ENCODE data around the gene WWOX.

The WWOX gene

DNA sequence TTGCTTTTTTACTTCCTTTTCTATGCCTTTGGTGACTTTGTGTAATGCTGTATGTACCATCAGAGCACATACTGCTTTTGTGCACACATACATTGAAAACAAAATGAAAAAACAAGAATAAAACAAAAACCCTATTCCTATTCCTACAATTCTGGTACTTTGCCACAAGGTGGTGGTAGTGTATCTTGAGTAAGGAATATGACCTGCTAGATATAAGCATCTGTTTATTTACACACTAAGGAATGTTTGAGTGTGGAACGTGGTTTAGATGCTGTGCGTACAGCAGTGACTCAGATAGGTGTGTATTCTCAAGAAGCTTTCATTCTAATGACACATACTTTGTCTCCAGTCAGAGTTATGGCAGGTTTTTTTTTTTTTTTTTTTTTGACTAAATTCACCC is 606.2 kb downstream of the WWOX start:
- peak; percentile 61 for DNase-seq

DNA sequence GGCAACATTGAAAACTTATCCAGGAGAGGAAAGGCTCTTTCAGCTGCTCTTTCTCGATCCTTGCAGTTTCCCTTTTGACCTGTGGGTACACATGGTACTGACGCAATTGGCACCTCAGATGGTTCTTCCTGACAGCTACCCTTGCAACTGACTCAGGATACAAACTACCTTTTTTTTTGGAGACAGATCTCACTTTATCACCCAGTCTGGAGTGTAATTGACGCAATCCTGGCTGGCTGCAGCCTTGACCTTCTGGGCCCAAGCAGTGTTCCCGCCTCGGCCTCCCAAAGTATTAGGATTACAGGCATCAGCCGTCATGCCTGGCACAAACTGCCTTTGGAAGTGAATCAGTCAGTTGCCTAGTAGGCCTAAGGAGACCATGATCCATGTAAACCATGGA is 607.2 kb downstream of the WWOX start:
- no peak for DNase-seq

DNA sequence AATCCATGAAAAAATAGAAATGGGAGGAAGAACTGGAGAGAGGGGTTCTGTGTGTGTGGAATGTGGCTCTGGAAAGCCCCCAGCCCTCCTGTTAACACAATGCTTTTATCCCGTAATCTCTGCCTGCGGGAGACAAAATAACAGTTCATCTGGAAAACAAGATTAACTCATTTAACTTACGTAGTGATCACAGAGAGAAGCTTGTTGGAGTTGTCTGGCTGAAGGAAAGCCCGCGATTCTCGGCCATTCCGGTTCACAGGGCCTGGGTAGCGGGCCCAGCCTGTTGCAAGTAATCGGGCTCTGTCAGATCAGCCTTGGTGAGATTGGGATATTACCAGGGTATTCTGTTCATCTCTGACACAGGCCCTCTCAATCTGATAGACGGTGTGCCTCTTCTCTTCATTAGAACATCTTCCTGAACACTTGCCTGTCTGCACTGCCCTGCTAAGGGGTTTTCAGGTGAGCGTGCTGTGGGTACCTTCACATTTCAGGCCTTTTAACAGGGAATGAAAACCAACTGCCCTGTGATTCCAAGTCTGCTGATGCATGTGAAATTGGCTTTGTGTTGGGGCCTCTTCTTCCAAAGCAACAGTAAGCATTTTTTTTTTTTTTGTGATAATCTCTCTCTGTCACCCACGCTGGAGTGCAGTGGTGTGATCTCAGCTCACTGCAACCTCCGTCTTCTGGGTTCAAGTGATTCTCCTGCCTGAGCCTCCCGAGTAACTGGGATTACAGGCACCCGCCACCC is 609.9 kb downstream of the WWOX start:
- DNase-seq = no peak

DNA sequence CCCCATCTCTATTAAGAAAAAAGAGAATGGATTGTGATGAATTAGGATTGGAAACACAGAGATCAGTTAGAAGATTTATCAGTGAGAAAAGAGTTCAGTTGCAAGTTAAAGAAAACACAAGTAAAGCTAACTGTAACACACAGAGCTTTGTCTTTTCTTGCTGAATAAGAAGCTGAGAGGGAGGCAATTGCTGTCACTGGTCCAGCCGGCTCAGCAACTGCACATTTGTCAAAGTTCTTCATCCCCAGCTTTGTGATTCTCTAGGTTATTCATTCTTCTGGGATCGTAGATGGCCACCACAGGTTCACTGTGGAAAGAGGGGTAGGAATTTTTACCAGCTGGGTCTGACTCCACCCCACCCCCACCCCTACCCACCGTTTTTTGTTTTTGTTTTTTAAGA is 615.7 kb downstream of the WWOX start:
- DNase-seq = no peak

DNA sequence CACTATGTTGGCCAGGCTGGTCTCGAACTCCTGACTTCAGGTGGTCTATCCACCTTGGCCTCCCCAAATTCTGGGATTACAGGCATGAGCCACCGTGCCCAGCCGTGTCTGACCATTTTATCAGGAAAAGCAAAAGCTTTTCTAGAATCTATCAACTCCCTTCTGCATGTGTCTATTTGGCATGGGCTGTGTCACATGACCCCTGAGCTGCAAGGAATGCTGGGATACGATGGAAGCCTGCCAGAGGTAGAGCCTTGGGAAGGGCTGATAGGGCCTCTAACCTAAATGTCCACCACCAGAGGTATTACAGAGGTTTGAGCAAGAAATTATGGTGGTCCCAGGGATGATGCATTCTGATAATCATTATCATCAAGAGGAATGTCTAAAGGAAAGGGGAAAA is 616.2 kb downstream of the WWOX start:
- DNase-seq = no peak

DNA sequence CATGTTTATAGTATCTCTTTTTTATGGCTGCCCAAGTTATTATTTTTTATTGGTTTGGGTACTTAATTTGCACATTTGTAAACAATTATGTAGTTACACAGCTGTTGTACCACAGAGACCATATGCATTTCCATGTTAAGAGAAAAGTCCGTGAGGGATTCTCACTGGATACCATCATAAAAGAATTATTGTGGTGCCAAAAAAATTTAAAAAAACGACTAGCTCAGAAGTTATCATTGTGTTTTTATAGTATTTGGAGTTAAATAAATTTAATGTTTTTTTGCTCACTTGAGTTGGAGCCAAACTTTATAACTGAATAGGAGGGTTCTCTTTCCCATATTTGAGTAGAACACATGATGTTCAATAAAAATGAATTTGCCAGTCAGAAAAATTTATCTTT is 618.7 kb downstream of the WWOX start:
- no peak for DNase-seq

DNA sequence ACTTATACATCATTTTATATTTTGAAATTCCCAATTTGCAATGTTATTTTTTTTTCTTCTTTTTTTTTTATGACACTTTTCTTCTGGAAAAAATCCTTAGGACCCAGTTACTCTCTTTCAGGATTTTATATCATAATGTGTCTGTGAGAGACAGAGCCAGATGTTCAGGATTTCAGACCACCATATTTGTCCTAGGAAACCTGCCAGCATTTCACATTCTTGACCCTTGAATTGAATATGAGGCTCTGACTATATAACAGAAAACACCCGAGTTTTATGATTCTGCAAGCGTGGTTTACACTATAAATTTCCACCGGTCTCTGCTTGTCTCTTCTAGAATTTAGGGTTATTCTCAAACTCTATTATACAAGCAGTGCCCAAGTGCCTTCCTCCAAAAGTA is 621.0 kb downstream of the WWOX start:
- no peak for DNase-seq

DNA sequence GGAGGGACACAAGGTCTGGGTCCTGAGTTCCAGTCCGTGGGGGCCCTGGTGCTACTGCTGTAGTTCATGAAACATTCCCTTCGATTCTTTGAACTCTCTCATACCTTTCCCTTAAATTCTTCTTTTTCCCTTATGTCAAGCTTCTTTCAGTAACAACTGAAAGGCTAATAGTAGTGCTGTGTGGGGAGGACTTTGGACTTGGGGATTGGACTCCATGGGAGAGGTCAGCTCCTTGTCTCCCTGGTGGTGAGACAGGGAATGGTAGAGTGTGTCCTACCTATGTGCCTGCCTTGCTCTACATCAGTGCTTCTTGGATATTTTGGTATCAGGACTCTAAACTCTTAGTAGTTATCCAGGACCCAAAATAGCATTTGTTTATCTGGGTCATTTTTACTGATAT is 628.1 kb downstream of the WWOX start:
- DNase-seq = no peak

DNA sequence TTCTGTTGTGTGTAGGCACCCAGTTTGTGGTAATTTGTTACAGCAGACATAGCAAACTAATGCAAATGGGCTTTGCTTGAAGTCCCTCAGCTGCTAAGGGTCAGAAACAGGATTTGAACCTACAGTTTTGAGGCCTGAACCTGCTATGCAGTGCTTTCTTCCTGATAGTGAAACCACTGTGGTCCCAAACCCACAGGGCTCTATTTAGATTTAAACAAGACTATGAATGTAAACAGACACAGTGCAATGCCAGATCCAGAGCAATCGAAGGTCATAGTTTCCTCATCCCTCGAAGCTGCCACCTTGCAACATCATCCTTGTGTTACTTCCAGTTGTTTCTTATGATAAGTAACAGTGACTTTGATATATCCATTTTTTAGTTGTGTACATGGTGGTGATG is 630.2 kb downstream of the WWOX start:
- DNase-seq = no peak

DNA sequence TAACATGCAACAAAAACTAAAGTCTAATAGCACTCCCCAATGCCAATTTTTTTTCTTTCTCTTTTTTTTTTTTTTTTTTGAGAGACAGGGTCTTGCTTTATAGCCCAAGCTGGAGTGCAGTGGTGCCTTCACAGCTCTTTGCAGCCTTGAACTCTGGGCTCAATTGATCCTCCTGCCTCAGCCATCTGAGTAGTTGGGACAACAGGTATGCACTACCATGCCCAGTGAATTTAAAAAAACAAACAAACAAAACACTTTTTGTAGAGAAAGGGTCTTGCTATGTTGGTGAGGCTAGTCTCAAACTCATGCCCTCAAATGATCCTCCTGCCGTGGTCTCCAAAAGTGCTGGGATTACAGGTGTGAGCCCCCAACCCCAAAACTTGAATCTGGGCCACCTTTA is 632.3 kb downstream of the WWOX start:
- DNase-seq = no peak

DNA sequence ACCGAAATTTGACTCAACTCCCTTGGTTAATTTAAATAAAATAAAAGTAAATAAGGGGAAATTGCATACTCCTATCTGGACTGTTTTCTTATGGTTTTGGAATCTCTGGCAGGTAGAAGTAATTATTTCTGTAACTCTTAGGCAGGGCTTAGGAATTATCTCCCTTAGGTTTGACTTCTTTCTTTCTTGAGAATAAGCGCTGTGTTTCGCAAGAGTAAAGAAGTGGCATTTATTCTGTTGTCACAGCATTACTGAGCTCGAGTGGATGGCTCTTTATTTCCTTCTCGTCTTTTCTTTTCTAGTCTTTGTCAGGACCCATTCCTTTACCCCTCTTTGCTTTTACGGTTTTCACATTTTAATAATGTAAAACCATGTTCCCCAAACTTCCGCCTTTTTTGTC is 633.2 kb downstream of the WWOX start:
- DNase-seq = no peak

DNA sequence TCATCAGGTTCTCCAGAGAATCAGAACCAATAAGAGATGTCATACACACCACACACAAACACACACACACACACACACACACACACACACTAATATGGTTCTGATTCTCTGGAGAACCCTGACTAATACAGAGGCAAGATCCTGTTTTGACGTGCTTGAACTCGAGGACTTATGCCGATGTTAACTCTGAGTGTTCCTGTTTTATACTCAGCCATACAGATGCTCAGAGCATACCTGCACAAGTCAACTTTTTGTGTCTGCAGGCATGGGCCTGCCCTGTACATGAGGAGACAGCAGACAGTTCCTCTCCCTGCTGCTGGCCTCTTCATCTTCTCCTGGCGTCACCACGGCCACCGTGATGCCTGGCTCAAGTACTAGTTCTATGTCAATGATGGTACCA is 635.9 kb downstream of the WWOX start:
- DNase-seq = no peak

DNA sequence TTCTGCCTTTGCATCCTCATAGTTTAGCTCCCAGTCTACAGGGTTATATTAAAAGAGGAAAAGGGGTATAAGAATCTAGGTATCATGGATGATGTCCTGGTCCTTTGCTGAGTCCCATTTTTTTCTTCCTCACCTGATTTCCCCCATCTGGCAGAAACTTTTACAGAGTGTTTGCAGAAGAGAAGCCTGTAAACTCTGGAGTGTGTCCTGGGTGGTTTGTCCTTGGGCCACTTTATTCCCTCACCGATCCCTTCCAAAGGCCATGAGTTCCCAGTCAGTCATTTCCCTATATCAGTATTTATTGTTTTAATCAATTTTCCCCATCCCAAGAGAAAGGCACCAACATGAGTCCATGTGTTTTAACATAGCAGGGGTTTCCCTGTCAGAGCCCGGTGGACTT is 638.2 kb downstream of the WWOX start:
- no peak for DNase-seq

DNA sequence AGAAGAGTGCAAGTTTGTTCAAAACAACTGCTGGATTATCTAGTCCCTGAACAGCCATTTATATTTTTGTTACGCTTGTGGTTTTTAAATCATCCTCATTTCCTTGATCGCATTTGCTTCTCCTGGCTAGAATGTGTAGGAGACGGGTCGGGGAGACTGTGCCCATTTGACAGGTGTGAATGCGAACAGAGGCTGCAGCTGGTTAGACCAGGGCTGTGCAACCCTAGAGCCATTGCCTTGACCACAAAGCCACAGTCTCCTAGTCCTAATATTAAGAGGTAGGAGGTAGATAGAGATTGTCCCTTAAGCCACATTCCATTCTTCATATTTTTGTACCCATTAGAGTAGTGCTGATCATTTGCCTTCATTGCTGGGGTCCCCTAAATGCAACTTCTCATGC is 639.1 kb downstream of the WWOX start:
- no peak for DNase-seq

DNA sequence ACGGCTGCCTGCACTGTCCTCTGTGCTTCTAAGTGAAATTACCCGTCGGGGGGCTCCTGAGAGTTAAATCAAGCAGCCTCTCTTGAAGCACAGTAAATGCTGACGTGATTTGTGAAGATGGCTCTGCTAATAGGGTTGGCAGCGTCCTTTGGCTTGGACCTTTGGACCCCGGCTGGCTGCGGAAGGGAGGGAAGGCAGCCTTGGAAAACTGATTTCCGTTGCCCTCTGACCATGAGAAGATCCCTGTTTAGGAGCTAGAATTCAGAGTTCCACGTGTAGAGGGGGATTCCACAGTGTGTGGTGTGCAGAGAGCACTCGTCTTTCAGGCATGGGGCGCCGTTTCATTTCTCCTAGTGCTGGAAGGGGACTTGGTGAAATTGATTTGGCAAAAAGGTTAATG is 640.8 kb downstream of the WWOX start:
- DNase-seq = no peak

DNA sequence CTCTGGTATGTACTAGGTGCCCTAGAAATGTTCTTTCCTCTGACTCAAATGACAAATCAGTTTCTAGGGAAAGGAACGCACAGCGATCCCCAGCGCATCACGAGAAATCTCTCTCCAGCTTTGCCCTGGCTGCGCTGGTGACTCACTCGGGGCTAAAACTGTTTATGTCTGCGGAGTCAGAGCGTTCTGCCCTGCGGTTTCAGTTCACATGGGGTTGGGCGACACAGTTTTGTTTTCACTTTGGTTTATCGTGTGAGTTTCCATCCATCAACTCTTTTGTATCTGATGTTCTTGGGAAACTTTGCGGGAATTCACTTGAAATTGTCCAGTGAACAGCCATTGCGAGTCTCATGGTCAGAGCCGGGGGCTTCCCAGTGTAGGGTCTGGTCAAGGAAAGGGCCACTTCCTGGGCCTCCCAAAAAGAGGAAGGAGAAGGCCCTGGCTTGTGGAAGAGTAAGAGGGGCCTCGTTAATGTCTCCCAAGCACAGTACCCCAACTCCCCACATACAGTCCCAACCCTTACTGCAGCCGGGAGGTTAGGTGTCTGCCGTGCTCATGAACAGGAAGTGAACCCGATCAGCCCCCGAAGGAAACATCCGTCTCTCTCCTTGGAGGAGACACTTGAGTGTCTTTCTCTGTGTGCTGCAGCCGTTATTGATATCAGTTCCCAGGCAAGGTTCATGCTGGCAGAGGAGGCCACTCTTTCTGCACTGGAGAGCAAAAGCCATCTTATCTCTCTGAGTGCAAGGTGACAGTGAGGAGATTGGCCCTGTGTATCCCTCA is 643.2 kb downstream of the WWOX start:
- peak; percentile 81 for DNase-seq

DNA sequence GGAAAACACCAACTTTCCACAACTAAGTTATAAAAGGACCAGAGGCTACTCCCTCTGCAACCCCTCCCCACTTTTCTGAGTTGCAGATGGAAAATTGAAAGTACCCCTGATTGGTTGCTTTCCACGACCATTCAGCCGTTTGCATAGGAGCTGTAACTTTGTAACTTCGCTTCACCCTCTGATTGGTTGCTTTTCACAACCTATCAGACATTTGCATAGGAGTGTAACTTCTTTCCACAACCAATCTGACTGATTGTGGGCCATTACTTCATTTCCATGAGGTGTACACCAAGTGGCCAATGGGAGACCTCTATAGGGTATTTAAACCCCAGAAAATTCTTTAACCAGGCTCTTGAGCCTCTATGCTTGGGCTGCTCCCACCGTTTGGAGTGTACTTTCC is 644.1 kb downstream of the WWOX start:
- peak; percentile 18 for DNase-seq

DNA sequence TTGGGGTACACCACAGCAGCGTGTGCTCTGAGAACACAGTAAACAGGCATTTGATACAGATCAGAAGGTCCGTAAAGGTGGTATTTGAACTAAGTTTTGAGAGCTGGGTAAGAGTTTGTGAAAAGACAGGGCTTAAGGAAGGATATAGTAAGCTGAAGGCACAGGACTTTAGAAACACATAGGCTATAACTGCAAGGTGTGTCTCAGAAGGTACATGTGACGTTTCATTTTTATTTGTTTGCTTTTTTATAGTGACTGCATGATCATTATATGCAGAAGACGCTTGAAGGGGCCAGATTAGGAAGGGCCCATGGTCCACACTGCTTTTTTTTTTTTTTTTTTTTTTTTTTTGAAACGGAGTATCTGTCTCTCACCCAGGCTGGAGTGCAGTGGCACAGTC is 644.6 kb downstream of the WWOX start:
- no peak for DNase-seq

DNA sequence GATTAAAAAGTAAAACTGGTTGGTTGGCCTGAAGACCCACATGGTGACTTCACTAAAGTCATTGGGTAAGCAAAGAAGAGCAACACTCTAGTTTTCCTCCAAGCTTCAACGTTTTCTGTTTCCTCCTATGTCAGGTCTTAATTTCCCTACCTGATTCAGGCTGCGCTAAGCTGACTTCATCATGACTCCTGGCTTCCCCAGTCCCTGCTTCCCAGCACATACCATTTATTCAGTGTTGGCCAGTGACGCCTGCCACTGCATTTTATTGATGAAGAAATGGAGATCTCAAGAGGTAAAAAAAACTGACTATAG is 645.3 kb downstream of the WWOX start:
- no peak for DNase-seq

DNA sequence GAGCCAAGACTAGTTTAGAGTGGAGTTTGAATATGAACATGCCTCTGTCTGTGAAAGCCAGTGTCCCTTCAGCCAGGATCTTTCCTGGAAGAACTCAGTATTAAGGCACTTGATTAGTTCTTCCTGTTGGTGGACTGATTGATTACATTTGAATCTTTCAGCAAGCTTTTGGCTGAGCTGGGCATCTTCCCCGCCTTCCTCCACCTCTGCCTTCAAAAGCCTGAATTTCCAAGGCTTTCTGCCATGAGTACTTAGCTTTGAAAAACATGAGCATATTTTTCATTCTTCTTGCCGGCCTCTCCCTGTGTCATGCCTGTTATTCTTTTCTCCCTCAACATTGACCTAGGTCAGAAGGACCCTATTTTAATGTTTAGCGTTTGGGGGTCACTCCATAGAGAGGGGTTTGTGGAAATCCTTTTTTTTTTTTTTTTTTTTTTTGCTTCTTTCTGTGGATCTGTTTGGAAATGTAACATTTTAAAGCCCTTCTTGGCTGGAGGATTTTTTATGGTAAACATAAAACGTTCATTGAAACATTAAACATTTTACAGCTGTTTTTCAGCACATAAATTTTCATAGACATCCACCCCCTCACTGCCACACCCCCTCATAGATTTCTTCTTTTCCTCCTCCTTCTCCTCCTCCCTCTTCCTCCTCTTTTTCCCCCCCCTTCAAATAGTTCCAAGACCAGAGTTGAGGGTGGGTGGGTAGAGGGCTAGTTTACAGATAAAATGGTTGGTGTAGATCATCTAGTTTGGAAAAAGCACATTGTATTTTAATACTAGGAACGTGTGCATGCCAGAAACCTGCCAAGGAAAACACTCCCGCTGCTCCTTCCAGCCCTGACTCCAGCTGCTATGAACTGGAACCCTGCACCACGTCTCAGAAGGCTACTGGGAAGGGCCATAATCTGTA is 645.9 kb downstream of the WWOX start:
- no peak for DNase-seq

DNA sequence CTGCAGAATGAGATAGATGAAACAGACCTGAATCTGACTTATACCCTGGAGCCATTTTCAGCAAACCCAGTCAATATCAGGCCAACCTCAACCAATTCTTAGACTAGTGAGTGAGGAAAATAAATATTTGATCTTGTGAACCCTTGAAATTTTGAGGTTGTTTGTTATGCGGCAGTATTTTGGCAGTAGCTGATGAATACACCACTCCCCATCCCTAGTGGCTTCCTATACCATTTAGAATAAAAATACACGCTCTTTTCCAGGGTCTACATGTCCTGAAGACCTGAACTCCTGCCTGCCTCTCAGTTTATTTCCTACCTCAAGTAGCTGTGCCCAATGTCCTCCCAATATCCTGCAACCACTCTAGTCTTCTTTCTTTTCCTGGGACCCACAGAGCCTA is 647.3 kb downstream of the WWOX start:
- DNase-seq = no peak

DNA sequence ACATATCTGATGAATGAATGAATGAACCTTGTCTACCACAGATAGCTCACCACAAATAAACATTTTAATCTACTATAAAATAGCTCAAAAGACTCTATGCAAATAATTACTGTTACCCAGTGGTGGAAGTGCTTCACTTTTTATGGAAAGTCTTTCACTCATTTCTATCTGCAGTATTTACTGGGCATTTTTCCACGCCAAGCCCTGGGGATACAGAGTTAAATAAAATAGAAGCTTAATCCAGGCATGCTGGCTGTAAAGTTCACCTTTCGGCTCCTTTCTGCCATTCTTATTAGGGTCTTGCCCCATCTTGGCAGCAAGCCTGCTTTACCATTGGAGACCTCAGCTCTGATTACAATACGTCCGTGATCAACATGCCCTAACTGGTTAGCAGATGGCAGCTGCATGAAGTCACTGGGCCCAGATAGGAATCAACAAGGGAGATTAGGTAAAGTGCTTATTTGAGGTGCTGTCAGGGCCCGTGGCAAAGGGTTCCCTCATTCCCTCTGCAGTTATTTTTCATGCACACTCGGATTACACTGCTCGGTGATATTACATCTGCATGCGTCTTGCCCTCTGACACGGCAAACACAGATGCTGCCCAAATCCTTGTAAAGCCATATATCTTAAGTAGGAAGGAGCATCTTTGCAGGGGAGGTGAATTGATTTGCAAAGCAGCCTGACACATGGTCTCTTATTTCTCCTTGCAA is 648.9 kb downstream of the WWOX start:
- DNase-seq = no peak

DNA sequence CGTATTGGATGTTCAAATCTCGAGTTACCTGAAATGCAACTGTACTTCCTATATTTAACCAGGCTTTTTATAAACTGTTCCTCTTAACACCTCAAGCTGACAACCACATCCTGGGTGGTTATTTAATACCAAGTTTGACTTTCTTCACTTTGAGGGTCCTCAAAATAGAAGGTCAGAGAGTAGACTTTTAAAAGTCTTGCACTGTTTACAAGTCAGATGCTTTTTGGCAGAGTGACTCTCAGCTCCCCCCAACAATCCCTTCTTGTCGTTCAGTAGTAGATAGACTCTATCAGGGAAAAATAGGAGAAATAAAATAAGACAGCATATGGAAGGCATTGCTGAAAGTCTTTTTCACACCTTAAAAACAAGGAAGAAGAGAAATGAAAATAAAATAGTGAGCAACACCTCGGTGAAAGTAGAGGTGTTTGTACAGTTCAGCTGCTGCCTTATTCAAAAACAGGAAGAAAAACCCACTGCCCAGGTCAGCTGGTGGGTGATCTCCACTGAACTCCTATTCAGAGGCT is 650.4 kb downstream of the WWOX start:
- peak; percentile 37 for DNase-seq

Data from CD4-positive, alpha-beta T cell treated with Interleukin-10 for 1 hour (primary cell).